Mononuclear cell (primary cell): ENCODE data around the gene IGFBP2. TPM values are rescaled to one million over a fixed set of nuclear protein-coding genes. Genes with fewer than 3 reads are reported as not detected.

Experiments
- H3K27me3 ChIP-seq: 2 replicates; pipeline ENCODE4 v1.6.0; 2011; ENCODE audit warnings: low read length, control low read depth; ENCODE audit not compliant: insufficient read depth
- H3K4me1 ChIP-seq: 2 replicates; pipeline ENCODE4 v1.5.1; 2011; ENCODE audit warnings: mild to moderate bottlenecking, low read length, control low read depth; ENCODE audit not compliant: insufficient read depth
- H3K4me3 ChIP-seq: 2 replicates; pipeline ENCODE4 v1.5.1; 2011; ENCODE audit warnings: mild to moderate bottlenecking, low read length, moderate library complexity
- H3K9me3 ChIP-seq: 2 replicates; pipeline ENCODE4 v1.5.1; 2011; ENCODE audit warnings: low read depth, mild to moderate bottlenecking, control low read depth, low read length
- total RNA-seq: library from RNA; depleted of rRNA; stranded (reverse); fragments of >200 nt; gene quantifications from one replicate; pipeline ENCODE4 v1.2.3, GENCODE V29; 2012

IGFBP2 gene
- total RNA-seq, 1 donor = 0.52 TPM

- no peak overlapping the region for H3K4me3 ChIP-seq
- H3K4me1 ChIP-seq = no peaks in the 10 kb centered on the region
- H3K27me3 ChIP-seq = no peaks in the 10 kb centered on the region
- no peaks in the 10 kb centered on the region for H3K9me3 ChIP-seq
These were observed 11.8 kb downstream of the IGFBP2 start for GRCh38 chr2:216644842-216645635.

DNA sequence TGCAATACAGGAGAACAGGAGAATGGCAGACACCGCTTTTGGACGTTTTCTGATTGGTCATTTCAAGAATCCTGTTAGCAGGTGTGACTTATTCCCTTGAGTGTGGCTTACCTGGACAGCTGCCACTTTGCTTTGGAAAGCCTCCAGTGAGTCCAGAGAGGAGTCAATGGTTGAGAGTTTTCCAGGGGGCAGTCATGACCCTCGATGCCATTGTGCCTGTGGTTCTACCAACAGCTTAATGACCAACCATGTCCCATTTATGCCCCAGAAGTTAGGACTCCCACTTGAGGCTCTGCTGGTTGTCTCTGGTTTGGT is 12.4 kb downstream of the IGFBP2 start:
- no peaks in the 10 kb centered on the region for H3K9me3 ChIP-seq
- no peaks in the 10 kb centered on the region for H3K27me3 ChIP-seq
- no peaks in the 10 kb centered on the region for H3K4me1 ChIP-seq
- H3K4me3 ChIP-seq = no peak overlapping the region

GRCh38 chr2:216646116-216646515 is 12.9 kb downstream of the IGFBP2 start:
- H3K27me3 ChIP-seq = no peaks in the 10 kb centered on the region

DNA sequence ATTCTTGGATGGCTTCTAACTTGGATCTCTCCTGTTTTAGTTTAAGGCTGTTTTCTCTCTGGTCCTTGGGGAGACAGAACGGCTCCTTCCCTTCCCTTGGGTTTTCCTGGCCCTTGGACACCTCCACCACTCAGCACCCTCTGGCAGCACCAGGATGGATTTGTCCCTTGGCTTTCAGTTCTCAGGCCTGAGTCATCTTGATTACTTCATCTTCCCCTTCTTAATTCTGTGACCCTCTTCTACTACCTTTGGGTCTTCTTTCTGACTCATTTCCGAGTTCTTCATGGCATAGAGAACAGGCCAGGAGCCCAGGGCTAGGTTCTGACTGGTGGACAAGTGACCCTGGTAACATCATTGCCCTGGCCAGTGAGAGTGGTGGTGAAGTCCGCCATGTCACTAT is 14.9 kb downstream of the IGFBP2 start:
- no peaks in the 10 kb centered on the region for H3K9me3 ChIP-seq
- H3K27me3 ChIP-seq = no peaks in the 10 kb centered on the region
- no peak overlapping the region for H3K4me3 ChIP-seq
- no peaks in the 10 kb centered on the region for H3K4me1 ChIP-seq

More at GRCh38 chr2:216646116-216646515, 12.9 kb downstream of the IGFBP2 start:
- Histone ChIP-seq H3K4me1 (no peaks in the 10 kb centered on the region), H3K9me3 (no peaks in the 10 kb centered on the region), H3K4me3 (no peak overlapping the region)

GRCh38 chr2:216649574-216649973 is 16.4 kb downstream of the IGFBP2 start:
- no peaks in the 10 kb centered on the region for H3K4me1 ChIP-seq
- no peaks in the 10 kb centered on the region for H3K9me3 ChIP-seq
- no peak overlapping the region for H3K4me3 ChIP-seq
- H3K27me3 ChIP-seq = no peaks in the 10 kb centered on the region

GRCh38 chr2:216650626-216651257 is 17.5 kb downstream of the IGFBP2 start:
- Histone ChIP-seq H3K4me1 (no peaks in the 10 kb centered on the region), H3K4me3 (no peak overlapping the region), H3K9me3 (no peaks in the 10 kb centered on the region), H3K27me3 (no peaks in the 10 kb centered on the region)

- Histone ChIP-seq H3K27me3 (no peaks in the 10 kb centered on the region), H3K4me3 (no peak overlapping the region), H3K9me3 (no peaks in the 10 kb centered on the region), H3K4me1 (no peaks in the 10 kb centered on the region)
These were observed 18.2 kb downstream of the IGFBP2 start for GRCh38 chr2:216651351-216651881.

DNA sequence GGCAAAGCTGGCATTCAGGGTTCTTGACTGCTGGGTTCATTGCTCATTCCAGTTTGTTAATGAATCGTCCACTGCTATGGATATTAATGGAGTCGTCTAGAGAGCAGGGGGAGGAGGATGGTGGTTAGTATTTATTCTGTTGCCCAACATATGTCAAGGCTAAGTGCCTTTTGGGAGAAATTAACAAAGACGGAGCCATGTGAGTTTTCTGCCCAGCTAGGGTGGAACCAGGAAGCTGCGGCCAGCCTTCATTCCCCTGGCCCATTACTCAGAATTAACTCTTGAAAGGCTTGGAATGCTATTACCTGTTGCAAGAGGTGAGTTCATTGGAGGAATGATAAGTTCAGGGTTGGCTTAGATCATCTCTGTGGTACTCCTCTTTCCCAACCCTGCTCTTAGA is 19.3 kb downstream of the IGFBP2 start:
- no peaks in the 10 kb centered on the region for H3K27me3 ChIP-seq
- no peak overlapping the region for H3K4me3 ChIP-seq
- no peaks in the 10 kb centered on the region for H3K9me3 ChIP-seq
- H3K4me1 ChIP-seq = no peaks in the 10 kb centered on the region

DNA sequence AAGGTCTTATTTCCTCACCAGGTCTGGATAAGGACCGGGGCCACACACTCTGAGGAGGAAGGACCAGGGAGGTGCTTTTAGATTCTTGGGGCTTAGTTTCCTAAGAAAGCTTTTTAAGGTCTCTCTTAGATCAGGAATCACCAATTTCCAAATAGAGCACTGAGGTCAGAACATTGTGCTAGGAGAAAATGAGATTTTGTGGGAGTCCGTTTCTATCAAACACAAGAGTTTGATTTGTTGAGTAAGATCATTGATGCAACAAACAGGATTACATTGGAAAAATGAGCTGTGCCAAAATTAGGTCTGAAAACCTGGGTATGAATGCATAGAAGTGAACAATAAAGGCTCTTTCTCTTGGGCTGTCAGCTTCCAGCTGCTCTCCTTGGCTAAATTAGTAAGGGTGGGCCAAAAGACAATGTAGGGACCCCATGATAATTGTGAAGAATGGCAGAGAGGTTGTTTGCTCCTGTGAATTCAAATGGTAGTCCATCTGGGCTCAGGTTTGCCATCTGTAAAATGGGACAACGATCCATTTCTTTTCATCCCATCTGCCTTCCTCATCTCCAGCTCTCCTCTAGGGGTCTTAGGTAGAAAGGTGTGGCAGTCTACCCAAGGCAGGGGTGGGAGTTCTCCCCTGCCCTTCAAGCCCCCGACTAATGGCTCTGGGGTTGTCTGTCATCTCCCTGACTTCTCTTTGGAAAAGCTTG is 20.0 kb downstream of the IGFBP2 start:
- H3K4me3 ChIP-seq = no peak overlapping the region
- H3K27me3 ChIP-seq = no peaks in the 10 kb centered on the region
- H3K9me3 ChIP-seq = no peaks in the 10 kb centered on the region
- no peaks in the 10 kb centered on the region for H3K4me1 ChIP-seq

- no peaks in the 10 kb centered on the region for H3K27me3 ChIP-seq
- H3K4me1 ChIP-seq = no peaks in the 10 kb centered on the region
- H3K9me3 ChIP-seq = no peaks in the 10 kb centered on the region
- no peak overlapping the region for H3K4me3 ChIP-seq
These were observed 20.7 kb downstream of the IGFBP2 start for GRCh38 chr2:216653931-216654365.

GRCh38 chr2:216654528-216655052 is 21.4 kb downstream of the IGFBP2 start:
- Histone ChIP-seq H3K9me3 (no peaks in the 10 kb centered on the region), H3K4me1 (no peaks in the 10 kb centered on the region), H3K27me3 (no peaks in the 10 kb centered on the region)

GRCh38 chr2:216657086-216657855 is 24.1 kb downstream of the IGFBP2 start:
- H3K27me3 ChIP-seq = no peaks in the 10 kb centered on the region
- H3K9me3 ChIP-seq = no peaks in the 10 kb centered on the region
- H3K4me3 ChIP-seq = no peak overlapping the region
- no peaks in the 10 kb centered on the region for H3K4me1 ChIP-seq

More at GRCh38 chr2:216654528-216655052, 21.4 kb downstream of the IGFBP2 start:
- no peak overlapping the region for H3K4me3 ChIP-seq

- Histone ChIP-seq H3K27me3 (no peaks in the 10 kb centered on the region), H3K4me3 (no peak overlapping the region), H3K9me3 (no peaks in the 10 kb centered on the region), H3K4me1 (no peaks in the 10 kb centered on the region)
These were observed 24.8 kb downstream of the IGFBP2 start for GRCh38 chr2:216657980-216658379.

DNA sequence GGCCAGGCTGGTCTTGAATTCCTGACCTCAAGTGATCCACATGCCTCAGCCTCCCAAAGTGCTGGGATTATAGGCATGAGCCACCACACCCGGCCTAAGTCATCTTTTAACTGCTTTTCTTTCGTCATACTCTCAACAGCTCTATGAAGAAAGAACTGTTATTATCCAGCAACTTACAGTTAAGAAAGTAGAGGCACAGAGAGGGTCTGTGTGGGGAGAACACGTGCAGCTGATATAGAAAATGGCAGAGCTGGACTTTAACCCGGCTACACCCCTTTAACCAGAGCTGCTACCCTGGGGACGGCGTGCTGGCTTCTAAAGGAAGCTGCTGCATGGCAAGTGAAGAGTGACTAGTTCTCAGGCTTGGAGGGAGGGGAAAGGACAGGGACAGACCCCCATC is 25.5 kb downstream of the IGFBP2 start:
- no peaks in the 10 kb centered on the region for H3K27me3 ChIP-seq
- H3K4me3 ChIP-seq = no peak overlapping the region
- no peaks in the 10 kb centered on the region for H3K9me3 ChIP-seq
- no peaks in the 10 kb centered on the region for H3K4me1 ChIP-seq
